CD4-positive, alpha-beta T cell treated with Interleukin-12 subunit alpha and Interleukin-12 subunit beta, for 1 hour (primary cell): ENCODE results near the gene ATP6V1B1.

ENCODE experiments used
- DNase-seq: peaks from one replicate; pipeline ENCODE4 v3.0.0-alpha.2; 2020

Gene ATP6V1B1

GRCh38 chr2:70935468-70936164, at the start of gene ATP6V1B1:
Gene ATP6V1B1, plus strand, starts transcription at chr2:70935900. Its CDS starts 55 bp downstream, at chr2:70935955.
- DNase-seq, result no peak

- no peak for DNase-seq
These were observed 49.1 kb upstream of the ATP6V1B1 start for GRCh38 chr2:70886541-70886987.

GRCh38 chr2:70887208-70887549, 48.5 kb upstream of the ATP6V1B1 start:
- DNase-seq, result no peak

- no peak for DNase-seq
These were observed 48.0 kb upstream of the ATP6V1B1 start for GRCh38 chr2:70887550-70888246.

- no peak for DNase-seq
These were observed 47.3 kb upstream of the ATP6V1B1 start for GRCh38 chr2:70888366-70888922.

GRCh38 chr2:70888923-70889715, 46.6 kb upstream of the ATP6V1B1 start:
- DNase-seq, result no peak

- DNase-seq, result no peak
These were observed 46.0 kb upstream of the ATP6V1B1 start for GRCh38 chr2:70889716-70890037.

GRCh38 chr2:70890469-70891065, 45.1 kb upstream of the ATP6V1B1 start:
- no peak for DNase-seq

GRCh38 chr2:70891572-70892357, 43.9 kb upstream of the ATP6V1B1 start:
- DNase-seq, result no peak

- DNase-seq, result no peak
These were observed 43.0 kb upstream of the ATP6V1B1 start for GRCh38 chr2:70892750-70893149.

GRCh38 chr2:70893186-70893585, 42.5 kb upstream of the ATP6V1B1 start:
- no peak for DNase-seq

- DNase-seq, result no peak
These were observed 40.9 kb upstream of the ATP6V1B1 start for GRCh38 chr2:70894765-70895164.

- DNase-seq, result no peak
These were observed 40.5 kb upstream of the ATP6V1B1 start for GRCh38 chr2:70895249-70895648.

GRCh38 chr2:70895998-70896764, 39.5 kb upstream of the ATP6V1B1 start:
- no peak for DNase-seq

GRCh38 chr2:70896765-70897202, 38.9 kb upstream of the ATP6V1B1 start:
- DNase-seq, result no peak

- DNase-seq, result no peak
These were observed 38.3 kb upstream of the ATP6V1B1 start for GRCh38 chr2:70897203-70897976.

- no peak for DNase-seq
These were observed 37.8 kb upstream of the ATP6V1B1 start for GRCh38 chr2:70897977-70898226.

GRCh38 chr2:70898363-70899240, 37.1 kb upstream of the ATP6V1B1 start:
- DNase-seq, result no peak

GRCh38 chr2:70901227-70902066, 34.3 kb upstream of the ATP6V1B1 start:
- DNase-seq, result no peak
